WI38 (cell line): ENCODE measurements around the gene ST6GALNAC5.
"Not testable (repeated sequence)": the region's sequence is repeated elsewhere in the genome, so short reads cannot be mapped to it uniquely, and the experiment has no call there.

Experiments used
- H3K4me3 ChIP-seq: 2 replicates; pipeline ENCODE4 v1.5.1; 2011; ENCODE audit warnings: low read depth, mild to moderate bottlenecking, control low read depth, low read length
- TF ChIP-seq, protein P1 (sequence below): IDR thresholded peaks from 2 replicates; pipeline ENCODE4 v1.5.1; 2012; ENCODE audit warnings: low read depth, mild to moderate bottlenecking, control low read depth, low read length

The ST6GALNAC5 gene

DNA sequence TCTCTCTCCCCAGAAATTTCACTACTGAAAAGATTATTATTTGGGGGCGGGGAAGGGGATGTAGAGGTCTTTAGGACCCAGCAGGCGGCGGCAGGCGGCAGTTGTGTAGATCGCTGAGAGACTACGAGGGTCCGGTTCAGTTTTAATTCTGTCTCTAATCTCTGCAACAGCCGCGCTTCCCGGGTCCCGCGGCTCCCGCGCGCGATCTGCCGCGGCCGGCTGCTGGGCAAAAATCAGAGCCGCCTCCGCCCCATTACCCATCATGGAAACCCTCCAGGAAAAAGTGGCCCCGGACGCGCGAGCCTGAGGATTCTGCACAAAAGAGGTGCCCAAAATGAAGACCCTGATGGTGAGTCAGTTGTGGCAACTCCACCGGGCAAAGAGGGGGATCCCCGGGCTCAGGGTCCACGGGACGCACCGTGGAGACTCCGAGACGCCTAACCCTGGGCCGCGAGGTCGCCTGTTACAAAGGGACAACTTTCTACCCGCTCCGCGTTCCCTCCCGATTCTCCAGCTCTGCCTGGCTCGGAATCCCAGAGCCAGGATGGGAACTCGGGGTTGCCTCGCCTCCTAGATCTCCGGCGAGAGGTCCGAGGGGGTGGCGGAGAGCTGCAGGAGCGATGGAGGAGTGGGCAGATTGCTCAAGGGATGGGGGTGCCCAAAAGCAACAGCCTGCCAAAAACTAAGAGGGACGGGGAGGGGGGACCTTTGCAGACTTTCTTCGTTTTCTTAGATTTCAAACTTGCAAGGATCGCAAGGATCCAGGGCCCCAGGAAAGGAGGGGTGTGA, at the start of gene ST6GALNAC5:
TSS of gene ST6GALNAC5 (plus strand) at position 139 of the 789 bp plus-strand sequence.
- peak within 1 kb of the TSS; percentile 50 for H3K4me3 ChIP-seq
- TF ChIP-seq, protein P1, sequence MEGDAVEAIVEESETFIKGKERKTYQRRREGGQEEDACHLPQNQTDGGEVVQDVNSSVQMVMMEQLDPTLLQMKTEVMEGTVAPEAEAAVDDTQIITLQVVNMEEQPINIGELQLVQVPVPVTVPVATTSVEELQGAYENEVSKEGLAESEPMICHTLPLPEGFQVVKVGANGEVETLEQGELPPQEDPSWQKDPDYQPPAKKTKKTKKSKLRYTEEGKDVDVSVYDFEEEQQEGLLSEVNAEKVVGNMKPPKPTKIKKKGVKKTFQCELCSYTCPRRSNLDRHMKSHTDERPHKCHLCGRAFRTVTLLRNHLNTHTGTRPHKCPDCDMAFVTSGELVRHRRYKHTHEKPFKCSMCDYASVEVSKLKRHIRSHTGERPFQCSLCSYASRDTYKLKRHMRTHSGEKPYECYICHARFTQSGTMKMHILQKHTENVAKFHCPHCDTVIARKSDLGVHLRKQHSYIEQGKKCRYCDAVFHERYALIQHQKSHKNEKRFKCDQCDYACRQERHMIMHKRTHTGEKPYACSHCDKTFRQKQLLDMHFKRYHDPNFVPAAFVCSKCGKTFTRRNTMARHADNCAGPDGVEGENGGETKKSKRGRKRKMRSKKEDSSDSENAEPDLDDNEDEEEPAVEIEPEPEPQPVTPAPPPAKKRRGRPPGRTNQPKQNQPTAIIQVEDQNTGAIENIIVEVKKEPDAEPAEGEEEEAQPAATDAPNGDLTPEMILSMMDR = no peak

DNA sequence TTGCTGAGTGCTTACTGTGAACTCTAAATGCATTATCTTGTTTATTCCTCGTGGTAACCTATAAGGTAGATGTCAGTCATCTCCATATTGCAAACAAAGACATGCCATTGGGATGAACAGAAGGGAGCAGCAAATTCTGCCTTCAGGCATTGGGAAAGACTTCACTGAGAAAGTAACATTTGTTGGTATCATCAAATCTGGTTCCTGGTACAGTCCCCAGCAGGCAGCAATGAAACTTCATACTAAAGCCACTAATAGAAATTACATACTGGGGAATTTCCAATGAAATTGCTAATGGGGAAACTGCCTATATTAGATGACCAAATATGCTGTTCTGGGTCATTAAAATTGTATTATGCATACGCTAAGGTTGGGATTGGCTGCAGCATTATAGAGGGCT, 47.3 kb upstream of the ST6GALNAC5 start:
- TF ChIP-seq, protein P1 = no peak
- no peak overlapping the region for H3K4me3 ChIP-seq

DNA sequence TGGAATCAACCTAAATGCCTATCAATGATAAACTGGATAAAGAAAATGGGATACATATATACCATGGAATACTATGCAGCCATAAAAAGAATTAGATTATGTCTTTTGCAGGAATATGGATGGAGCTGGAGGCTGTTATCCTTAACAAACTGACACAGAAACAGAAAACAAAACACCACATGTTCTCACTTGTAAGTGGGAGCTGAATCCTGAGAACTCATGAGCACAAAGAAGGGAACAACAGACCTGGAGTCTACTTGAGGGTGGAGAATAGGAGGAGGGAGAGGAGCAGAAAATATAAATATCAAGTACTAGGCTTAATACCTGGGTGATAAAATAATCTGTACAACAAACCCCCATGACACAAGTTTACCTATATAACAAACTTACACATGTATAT, 44.3 kb upstream of the ST6GALNAC5 start:
- H3K4me3 ChIP-seq = not testable (repeated sequence)

DNA sequence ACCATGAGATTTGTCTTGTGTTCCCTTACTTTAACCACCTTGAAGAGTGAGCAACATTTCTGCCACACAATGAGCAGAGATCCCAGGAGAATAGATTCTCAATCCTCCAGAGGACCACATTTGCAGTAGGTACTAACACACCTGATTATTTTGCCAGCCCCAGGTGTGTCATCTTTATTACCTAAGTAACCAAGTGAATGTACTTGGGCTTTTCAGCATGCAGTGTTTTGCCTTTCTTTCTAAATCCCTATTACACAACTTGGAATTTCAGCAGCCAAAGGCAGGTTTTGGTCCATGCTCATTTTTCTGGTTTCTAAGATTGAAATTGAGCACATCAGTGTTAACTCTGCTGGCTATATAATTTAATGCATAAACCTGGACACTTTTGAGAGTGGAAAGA, 43.2 kb upstream of the ST6GALNAC5 start:
- H3K4me3 ChIP-seq = no peak overlapping the region
- TF ChIP-seq, protein P1 = no peak

DNA sequence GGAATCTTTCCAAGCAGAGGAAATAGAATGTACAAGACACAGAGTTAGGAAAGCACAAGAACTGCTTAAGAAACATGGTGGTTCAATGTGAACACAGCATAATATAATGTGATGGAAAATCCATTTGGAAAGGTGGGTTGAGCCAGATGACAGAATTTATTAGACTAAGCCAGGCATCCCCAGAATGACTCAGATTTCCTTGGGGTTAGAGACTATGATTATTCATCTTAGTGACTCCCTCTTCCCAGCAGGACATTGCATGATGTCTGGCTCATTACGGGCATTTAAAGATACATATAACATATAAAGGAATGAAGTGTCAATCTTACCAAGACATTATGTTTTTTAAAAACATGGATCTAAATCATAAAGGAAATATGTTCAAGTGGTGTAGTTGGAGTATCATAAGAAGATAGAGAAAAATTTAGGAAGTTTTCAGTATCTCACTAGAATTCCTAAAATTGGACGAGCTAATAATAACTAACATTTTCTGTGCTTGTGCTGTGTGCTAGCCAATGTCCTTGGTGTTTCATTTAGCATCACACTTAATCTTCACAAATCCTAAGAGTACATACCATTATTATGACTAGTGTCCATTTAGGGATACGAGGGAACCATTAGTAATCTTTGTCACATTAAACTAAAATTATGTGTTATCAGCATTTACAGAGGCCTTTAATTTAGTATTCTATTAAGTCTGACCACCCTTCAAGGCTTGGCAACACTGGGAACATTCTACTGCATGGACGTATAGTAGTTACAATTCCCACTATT, 41.0 kb upstream of the ST6GALNAC5 start:
- TF ChIP-seq, protein P1 = no peak
- H3K4me3 ChIP-seq = no peak overlapping the region

DNA sequence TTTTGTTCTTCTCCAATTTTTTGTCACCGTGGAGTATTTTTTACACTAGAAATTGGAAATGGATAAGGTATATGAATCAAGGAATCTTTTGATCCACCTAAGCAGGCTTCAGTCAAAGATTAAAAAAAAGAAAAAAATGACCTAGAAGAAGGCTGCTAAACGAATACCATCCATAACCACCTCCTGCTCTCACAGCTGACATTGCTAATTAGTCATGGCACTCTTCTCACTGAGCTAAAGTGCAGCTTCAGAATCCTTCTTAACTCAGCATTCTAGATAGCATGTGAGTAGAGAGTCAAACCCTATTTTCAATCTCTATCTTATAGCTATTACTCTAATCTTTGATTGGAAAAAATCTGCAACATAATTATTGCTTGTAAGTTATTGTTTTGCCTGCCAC, 40.2 kb upstream of the ST6GALNAC5 start:
- no peak overlapping the region for H3K4me3 ChIP-seq
- TF ChIP-seq, protein P1 = no peak

DNA sequence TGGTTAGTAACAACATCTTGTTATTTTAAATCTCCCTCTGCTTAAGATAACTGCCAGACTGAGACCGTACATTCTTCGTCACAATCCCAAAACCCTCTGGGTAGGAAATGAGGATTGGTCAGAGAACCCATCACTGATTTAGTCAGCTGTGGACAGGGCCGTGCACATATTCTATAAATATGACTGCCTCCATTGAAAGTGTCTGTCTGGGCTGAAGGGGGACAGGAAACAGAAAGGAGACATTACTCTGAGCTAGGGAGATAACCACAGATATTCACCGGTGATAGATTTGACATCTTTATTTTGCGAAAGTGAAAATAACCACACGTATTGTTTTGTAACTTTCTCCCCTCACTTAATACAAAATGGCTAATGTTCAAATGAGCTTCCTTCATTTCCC, 36.9 kb upstream of the ST6GALNAC5 start:
- TF ChIP-seq, protein P1 = no peak
- H3K4me3 ChIP-seq = no peak overlapping the region
